HepG2 (cell line): ENCODE measurements around the gene TOR1AIP1. TPM values are rescaled to one million over a fixed set of nuclear protein-coding genes. Genes with fewer than 3 reads are reported as not detected.
A peak's percentile ranks its signal among the peaks of the same experiment; 100 is the strongest.

Experiments used
- ASH2L ChIP-seq: fragments of 300-600, 200-600 bp; sonication (generic); IDR thresholded peaks from 2 replicates; pipeline ENCODE4 v1.7.0; 2017; ENCODE audit warnings: low read depth, mild to moderate bottlenecking, moderate library complexity, mixed read lengths, low read length; ENCODE audit not compliant: insufficient read length
- CBX1 ChIP-seq: IDR thresholded peaks from one replicate; pipeline ENCODE4 v1.6.1; 2016; ENCODE audit warnings: antibody characterized with exemption, low read depth
- CCAR2 ChIP-seq: fragments of 200-400 bp; formaldehyde crosslinking; optimal IDR thresholded peaks from 2 replicates; pipeline ENCODE3; 2018; ENCODE audit warnings: low read depth, mild to moderate bottlenecking, low read length, moderate library complexity
- CREB3 ChIP-seq: sonication (generic); formaldehyde crosslinking; IDR thresholded peaks from 2 replicates; pipeline ENCODE4 v1.5.0; 2020; ENCODE audit warnings: missing genetic modification reagents
- EHMT2 ChIP-seq: fragments of 200-600 bp; sonication (generic); IDR thresholded peaks from 2 replicates; pipeline ENCODE4 v1.7.0; 2017; ENCODE audit warnings: antibody characterized with exemption, low read depth, low read length, borderline replicate concordance
- ETS1 ChIP-seq: sonication (generic); formaldehyde crosslinking; IDR thresholded peaks from 2 replicates; pipeline ENCODE4 v1.4.0; 2020; ENCODE audit warnings: missing genetic modification reagents
- FOXO1 ChIP-seq: sonication (generic); formaldehyde crosslinking; IDR thresholded peaks from 2 replicates; pipeline ENCODE4 v1.4.0; 2020; ENCODE audit warnings: missing genetic modification reagents
- GATA4 ChIP-seq: sonication (generic); IDR thresholded peaks from 2 replicates; pipeline ENCODE4 v1.6.1; 2016; ENCODE audit warnings: antibody characterized with exemption, low read depth, borderline replicate concordance
- GFI1 ChIP-seq: sonication (generic); formaldehyde crosslinking; IDR thresholded peaks from 2 replicates; pipeline ENCODE4 v1.5.0; 2020; ENCODE audit warnings: missing genetic modification reagents, mild to moderate bottlenecking, borderline replicate concordance
- HOXA9 ChIP-seq: sonication (generic); formaldehyde crosslinking; IDR thresholded peaks from 2 replicates; pipeline ENCODE4 v1.8.1; 2022; ENCODE audit warnings: missing genetic modification reagents, mild to moderate bottlenecking, moderate library complexity, borderline replicate concordance
- MAZ ChIP-seq, 2 experiments: sonication (generic) in 1 of 2; formaldehyde crosslinking in 1 of 2; IDR thresholded peaks; 2 replicates each; pipeline versions ENCODE4 v1.5.0 to v1.6.1; 2012 to 2020; ENCODE audit warnings: low read depth in 2 of 2, mild to moderate bottlenecking in 2 of 2, borderline replicate concordance in 1 of 2, improper control_type of control experiment in 1 of 2, low read length in 1 of 2, missing genetic modification reagents in 1 of 2, moderate library complexity in 1 of 2
- NFE2 ChIP-seq: sonication (generic); formaldehyde crosslinking; IDR thresholded peaks from 2 replicates; pipeline ENCODE4 v1.4.0; 2020; ENCODE audit warnings: missing genetic modification reagents
- RFX3 ChIP-seq: IDR thresholded peaks from 2 replicates; pipeline ENCODE4 v1.6.1; 2016; ENCODE audit warnings: missing biosample characterization, missing genetic modification reagents
- SNAPC2 ChIP-seq: sonication (generic); formaldehyde crosslinking; IDR thresholded peaks from 2 replicates; pipeline ENCODE4 v1.8.1; 2022; ENCODE audit warnings: mild to moderate bottlenecking, missing genetic modification reagents
- SPEN ChIP-seq: sonication (generic); formaldehyde crosslinking; IDR thresholded peaks from 2 replicates; pipeline ENCODE4 v1.5.1; 2020; ENCODE audit warnings: low read depth, mild to moderate bottlenecking, missing genetic modification reagents
- SUZ12 ChIP-seq: fragments of 150-350 bp; IDR thresholded peaks from 2 replicates; pipeline ENCODE4 v1.6.1; 2014; ENCODE audit warnings: low read depth, low read length
- THRA ChIP-seq: sonication (generic); formaldehyde crosslinking; IDR thresholded peaks from 2 replicates; pipeline ENCODE4 v1.4.0; 2020; ENCODE audit warnings: missing genetic modification reagents, borderline replicate concordance
- ZBTB34 ChIP-seq: sonication (generic); formaldehyde crosslinking; IDR thresholded peaks from 2 replicates; pipeline ENCODE4 v1.8.0; 2022; ENCODE audit warnings: mild to moderate bottlenecking, missing genetic modification reagents
- ZNF101 ChIP-seq: sonication (generic); formaldehyde crosslinking; IDR thresholded peaks from 2 replicates; pipeline ENCODE4 v1.4.0; 2020; ENCODE audit warnings: mild to moderate bottlenecking, low read depth, missing genetic modification reagents, borderline replicate concordance
- ZNF274 ChIP-seq: sonication (generic); formaldehyde crosslinking; IDR thresholded peaks from 2 replicates; pipeline ENCODE4 v1.5.1; 2020; ENCODE audit warnings: mild to moderate bottlenecking, missing genetic modification reagents
- ZNF282 ChIP-seq: fragments of 450-650 bp; IDR thresholded peaks from 2 replicates; pipeline ENCODE4 v1.6.1; 2018; ENCODE audit not compliant: partially characterized antibody
- ZNF501 ChIP-seq: sonication (generic); formaldehyde crosslinking; IDR thresholded peaks from 2 replicates; pipeline ENCODE4 v1.5.1; 2020; ENCODE audit warnings: mild to moderate bottlenecking, moderate library complexity, missing genetic modification reagents
- ZNF704 ChIP-seq: sonication (generic); formaldehyde crosslinking; IDR thresholded peaks from 2 replicates; pipeline ENCODE4 v1.8.1; 2023; ENCODE audit warnings: mild to moderate bottlenecking, inconsistent platforms, moderate library complexity, missing genetic modification reagents, borderline replicate concordance
- polyA plus RNA-seq, 8 experiments: library from polyadenylated mRNA; depleted of rRNA in 3 of 8; stranded (reverse) in 7 of 8; unstranded in 1 of 8; fragments of >200 nt; fragmentation: Illumina TruSeq in 4 of 8; extraction: Trizol in 4 of 8; gene quantifications; 2 replicates each; pipeline versions ENCODE4 v1.2.1 to v1.2.3, GENCODE V29; 2011 to 2016; ENCODE audit warnings: low read depth in 4 of 8, missing spikeins in 1 of 8, mixed read lengths in 1 of 8; ENCODE audit not compliant: insufficient read depth in 1 of 8
- total RNA-seq, 5 experiments: library from RNA; depleted of rRNA; stranded (reverse); fragments of >200 nt; fragmentation: Illumina TruSeq; extraction: Trizol; gene quantifications; 2 replicates each; pipeline ENCODE4 v1.2.3, GENCODE V29; 2016; ENCODE audit warnings: low read depth in 1 of 5

TOR1AIP1 gene
- total and polyA plus RNA-seq, 2 of the 13 experiments (the other 11 are each of a cell fraction or from before 2014, with no cell fraction given): 15.6 to 29.0 TPM

GRCh38 chr1:179882253-179883039 lies at the start of gene TOR1AIP1 (continued):
- TF ChIP-seq HOXA9 (CRISPR knock-in tag): peak; percentile 85
- TF ChIP-seq ZNF704 (CRISPR knock-in tag): 0 out of 2 replicates have a peak, but pooled peaks have one; percentile 11
- TF ChIP-seq MAZ (IDR thresholded peaks at IDR 0.05; ENCODE audit: borderline replicate concordance, low read depth, low read length): peak; percentile 96
- peak; percentile 77 for TF ChIP-seq MAZ (CRISPR knock-in tag; IDR thresholded peaks at IDR 0.05; ENCODE audit: low read depth)
- TF ChIP-seq GATA4: no peak; the same call in 1 of the 2 replicates
- TF ChIP-seq ZNF101 (CRISPR knock-in tag): no peak
- TF ChIP-seq THRA (CRISPR knock-in tag): peak; percentile 75
- TF ChIP-seq CREB3 (CRISPR knock-in tag): no peak
- TF ChIP-seq NFE2 (CRISPR knock-in tag): no peak
- TF ChIP-seq RFX3 (CRISPR knock-in tag): 0 out of 2 replicates have a peak, but pooled peaks have one; percentile 37
- peak; percentile 92 for TF ChIP-seq ZNF274
- TF ChIP-seq SPEN: peak; percentile 93; the same call in 1 of the 2 replicates
- peak; percentile 35; the same call in 1 of the 2 replicates for TF ChIP-seq ZBTB34 (CRISPR knock-in tag)
- peak; percentile 92 for TF ChIP-seq CCAR2
- no peak for TF ChIP-seq ZNF282
- TF ChIP-seq CBX1: peak; percentile 57
- TF ChIP-seq SNAPC2 (CRISPR knock-in tag): no peak
- no peak for TF ChIP-seq ETS1 (CRISPR knock-in tag)
- TF ChIP-seq GFI1 (CRISPR knock-in tag): peak; percentile 79; the same call in 1 of the 2 replicates
- TF ChIP-seq ZNF501 (CRISPR knock-in tag): peak; percentile 95
- TF ChIP-seq FOXO1 (CRISPR knock-in tag): peak; percentile 81
- TF ChIP-seq ASH2L: peak; percentile 97
- peak; percentile 10; the same call in 1 of the 2 replicates for TF ChIP-seq SUZ12
- TF ChIP-seq EHMT2: no peak
